ENCODE results near the gene SUPT20H. TPM values are rescaled to one million over a fixed set of nuclear protein-coding genes. Genes with fewer than 3 reads are reported as not detected.

Gene SUPT20H
- total and polyA plus RNA-seq, 2 donors (not counting 3 experiments of a cell fraction or from before 2014, with no cell fraction given), result 47.2 to 70.7 TPM

DNA sequence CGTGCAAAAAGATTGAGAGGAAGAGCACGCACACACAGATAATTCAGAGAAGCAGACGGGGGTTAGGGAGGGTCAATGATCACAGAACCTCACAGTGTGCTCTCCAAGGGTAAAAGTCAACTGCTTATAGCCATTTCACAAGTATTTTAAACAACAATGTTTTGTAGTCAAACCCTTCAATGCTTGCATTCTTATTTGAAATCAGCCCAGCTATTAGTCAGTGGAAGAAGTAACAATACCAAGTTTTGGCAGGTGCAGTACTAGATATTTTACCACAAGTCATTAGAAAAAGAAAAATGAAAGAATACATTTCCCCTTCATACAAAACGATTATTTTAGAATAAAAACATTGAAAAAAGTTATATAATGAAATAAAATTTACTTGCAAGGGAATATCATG lies 43.4 kb upstream of the SUPT20H start:
- Histone ChIP-seq H3K79me2 (ENCODE audit: control insufficient read depth, insufficient read depth, low read length) (no peaks in the 10 kb centered on the region), H3K27ac (ENCODE audit: insufficient read depth, low read depth, low read length) (no peak overlapping the region), H2AFZ (ENCODE audit: low read depth, low read length) (no peak overlapping the region), H3K4me1 (ENCODE audit: control insufficient read depth, extremely low read depth, insufficient read depth, low read length) (no peaks in the 10 kb centered on the region), H4K20me1 (replicated peaks; ENCODE audit: control insufficient read depth, extremely low read depth, insufficient read depth, low read length) (no peaks in the 10 kb centered on the region), H3K9me3 (replicated peaks; ENCODE audit: control insufficient read depth, insufficient read depth, low read length) (no peaks in the 10 kb centered on the region), H3K4me2 (ENCODE audit: insufficient read depth, low read length) (no peak overlapping the region), H3K4me3 (replicated peaks in 1 of 3; ENCODE audit: insufficient read depth in 1 of 3, low read depth in 1 of 3, low read length in 3 of 3) (no peak overlapping the region), H3K27me3 (ENCODE audit: control insufficient read depth in 2 of 2, insufficient read depth in 2 of 2, low read length in 2 of 2) (peaks cover 2% of the 10 kb centered on the region in 2 experiments), H3K36me3 (ENCODE audit: control insufficient read depth in 2 of 2, extremely low read depth in 1 of 2, insufficient read depth in 2 of 2, low read length in 2 of 2) (no peaks in the 10 kb centered on the region), H3K9ac (replicated peaks; ENCODE audit: extremely low read depth, insufficient read depth, low read length) (no peak overlapping the region), H3K9me1 (replicated peaks; ENCODE audit: control insufficient read depth, extremely low read depth, insufficient read depth, low read length) (no peaks in the 10 kb centered on the region)
- BruUV-seq (replicated peaks), result no TSS peak
- no peak for DNase-seq (ENCODE audit: low read depth, low spot score)
- POLR2A ChIA-PET, result no interaction called here
- FAIRE-seq, result no peak
- intact Hi-C loops (cut with micrococcal nuclease) (loop anchor here (10.0 kb wide), 1 partner anchor 942 kb away; no protein-coding TSS in a partner anchor), dilution Hi-C loops (cut with MboI; ENCODE audit: extremely low pct_ligation_motif_present, low sequenced_read_pairs) (no loop called here)
- TF ChIP-seq POLR2A (IDR thresholded peaks at IDR 0.05; ENCODE audit: low read depth, low read length) (no peak), JUN (IDR thresholded peaks at IDR 0.05; ENCODE audit: borderline replicate concordance, insufficient read depth, insufficient read length, low read depth) (no peak), FOS (IDR thresholded peaks at IDR 0.05; ENCODE audit: borderline replicate concordance, insufficient read depth, low read length) (no peak), GATA2 (IDR thresholded peaks at IDR 0.05; ENCODE audit: insufficient read depth, insufficient read length, low read depth, low read length) (no peak), POLR2AphosphoS5 (IDR thresholded peaks at IDR 0.05; ENCODE audit: insufficient read depth, low read depth, low read length) (no peak), EZH2 (IDR thresholded peaks at IDR 0.05; ENCODE audit: borderline replicate concordance, low read depth, low read length, severe bottlenecking) (no peak), MYC (IDR thresholded peaks at IDR 0.05; ENCODE audit: low read depth, low read length) (no peak)
- TF ChIP-seq, protein P1, sequence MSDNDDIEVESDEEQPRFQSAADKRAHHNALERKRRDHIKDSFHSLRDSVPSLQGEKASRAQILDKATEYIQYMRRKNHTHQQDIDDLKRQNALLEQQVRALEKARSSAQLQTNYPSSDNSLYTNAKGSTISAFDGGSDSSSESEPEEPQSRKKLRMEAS (IDR thresholded peaks at IDR 0.05; ENCODE audit: insufficient read depth, insufficient read length), result no peak
- TF ChIP-seq, protein P2, sequence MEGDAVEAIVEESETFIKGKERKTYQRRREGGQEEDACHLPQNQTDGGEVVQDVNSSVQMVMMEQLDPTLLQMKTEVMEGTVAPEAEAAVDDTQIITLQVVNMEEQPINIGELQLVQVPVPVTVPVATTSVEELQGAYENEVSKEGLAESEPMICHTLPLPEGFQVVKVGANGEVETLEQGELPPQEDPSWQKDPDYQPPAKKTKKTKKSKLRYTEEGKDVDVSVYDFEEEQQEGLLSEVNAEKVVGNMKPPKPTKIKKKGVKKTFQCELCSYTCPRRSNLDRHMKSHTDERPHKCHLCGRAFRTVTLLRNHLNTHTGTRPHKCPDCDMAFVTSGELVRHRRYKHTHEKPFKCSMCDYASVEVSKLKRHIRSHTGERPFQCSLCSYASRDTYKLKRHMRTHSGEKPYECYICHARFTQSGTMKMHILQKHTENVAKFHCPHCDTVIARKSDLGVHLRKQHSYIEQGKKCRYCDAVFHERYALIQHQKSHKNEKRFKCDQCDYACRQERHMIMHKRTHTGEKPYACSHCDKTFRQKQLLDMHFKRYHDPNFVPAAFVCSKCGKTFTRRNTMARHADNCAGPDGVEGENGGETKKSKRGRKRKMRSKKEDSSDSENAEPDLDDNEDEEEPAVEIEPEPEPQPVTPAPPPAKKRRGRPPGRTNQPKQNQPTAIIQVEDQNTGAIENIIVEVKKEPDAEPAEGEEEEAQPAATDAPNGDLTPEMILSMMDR (IDR thresholded peaks at IDR 0.05; ENCODE audit: extremely low read depth in 1 of 2, insufficient read depth in 1 of 2, low read depth in 1 of 2, low read length in 2 of 2), result no peak
- CTCF ChIA-PET, result interaction anchor here (1.5 kb wide), 1 partner anchor 12 kb away, joined by 4 read pairs; no protein-coding TSS in a partner anchor
